HG02981 (cell line): ENCODE measurements around the gene RABGGTA.
"Not testable (repeated sequence)": the region's sequence is repeated elsewhere in the genome, so short reads cannot be mapped to it uniquely, and the experiment has no call there.

Experiments
- ATAC-seq: cut with Tn5 transposase; IDR thresholded peaks from one replicate; pipeline ENCODE4 v1.9.1; 2021; ENCODE audit warnings: mild to moderate bottlenecking, moderate library complexity; ENCODE audit not compliant: unreplicated experiment

RABGGTA gene

GRCh38 chr14:24261256-24261968, 10.0 kb downstream of the RABGGTA start:
- no peak for ATAC-seq

- no peak for ATAC-seq
Observed at GRCh38 chr14:24260780-24261157, 10.6 kb downstream of the RABGGTA start.

- no peak for ATAC-seq
Observed at GRCh38 chr14:24260026-24260779, 11.2 kb downstream of the RABGGTA start.

- no peak for ATAC-seq
Observed at GRCh38 chr14:24259282-24260025, 11.9 kb downstream of the RABGGTA start.

- ATAC-seq: no peak
Observed at GRCh38 chr14:24258548-24259265, 12.7 kb downstream of the RABGGTA start.

GRCh38 chr14:24258119-24258518, 13.3 kb downstream of the RABGGTA start:
- ATAC-seq: no peak

- no peak for ATAC-seq
Observed at GRCh38 chr14:24256960-24257359, 14.4 kb downstream of the RABGGTA start.

GRCh38 chr14:24255931-24256711, 15.3 kb downstream of the RABGGTA start:
- no peak for ATAC-seq

- no peak for ATAC-seq
Observed at GRCh38 chr14:24255438-24255837, 16.0 kb downstream of the RABGGTA start.

- no peak for ATAC-seq
Observed at GRCh38 chr14:24254630-24255392, 16.6 kb downstream of the RABGGTA start.

- ATAC-seq: no peak
Observed at GRCh38 chr14:24253936-24254335, 17.5 kb downstream of the RABGGTA start.

GRCh38 chr14:24252289-24253124, 18.9 kb downstream of the RABGGTA start:
- ATAC-seq: no peak

GRCh38 chr14:24251880-24252288, 19.5 kb downstream of the RABGGTA start:
- ATAC-seq: no peak

GRCh38 chr14:24250354-24250753, 21.0 kb downstream of the RABGGTA start:
- ATAC-seq: no peak

- ATAC-seq: no peak
Observed at GRCh38 chr14:24249230-24250021, 22.0 kb downstream of the RABGGTA start.

GRCh38 chr14:24247422-24247821, 24.0 kb downstream of the RABGGTA start:
- no peak for ATAC-seq

- no peak for ATAC-seq
Observed at GRCh38 chr14:24246765-24247212, 24.6 kb downstream of the RABGGTA start.

GRCh38 chr14:24245350-24245749, 26.0 kb downstream of the RABGGTA start:
- not testable (repeated sequence) for ATAC-seq
